Cardiac fibroblast (primary cell): ENCODE measurements around the gene ZBED4.

Experiments used
- DNase-seq, 2 donors: peaks; one replicate each; pipeline versions ENCODE4 v3.0.0 to v3.0.0-alpha.2; 2010; ENCODE audit warnings: low read depth in 2 of 2
- H3K4me3 ChIP-seq, 2 donors: replicated peaks in 1 of 2; 1 replicate in 1 of 2; 2 replicates in 1 of 2; pipeline ENCODE4 v1.5.1; 2011; ENCODE audit warnings: low read depth in 2 of 2, low read length in 2 of 2, mild to moderate bottlenecking in 2 of 2, moderate library complexity in 1 of 2
- CTCF ChIP-seq: IDR thresholded peaks from one replicate; pipeline ENCODE4 v1.5.1; 2011; ENCODE audit warnings: low read depth, mild to moderate bottlenecking, low read length, inconsistent platforms

The ZBED4 gene

GRCh38 chr22:49885881-49886280 is 32.2 kb downstream of the ZBED4 start:
- no peak for DNase-seq
- TF ChIP-seq CTCF: no peak
- no peak overlapping the region for H3K4me3 ChIP-seq

GRCh38 chr22:49886346-49887063 is 32.9 kb downstream of the ZBED4 start:
- no peak overlapping the region for H3K4me3 ChIP-seq
- no peak for DNase-seq
- TF ChIP-seq CTCF: no peak

GRCh38 chr22:49887064-49887451 is 33.4 kb downstream of the ZBED4 start:
- H3K4me3 ChIP-seq: no peak overlapping the region
- no peak for TF ChIP-seq CTCF
- no peak for DNase-seq

GRCh38 chr22:49887702-49888101 is 34.1 kb downstream of the ZBED4 start:
- no peak overlapping the region for H3K4me3 ChIP-seq
- no peak for DNase-seq
- TF ChIP-seq CTCF: no peak

DNA sequence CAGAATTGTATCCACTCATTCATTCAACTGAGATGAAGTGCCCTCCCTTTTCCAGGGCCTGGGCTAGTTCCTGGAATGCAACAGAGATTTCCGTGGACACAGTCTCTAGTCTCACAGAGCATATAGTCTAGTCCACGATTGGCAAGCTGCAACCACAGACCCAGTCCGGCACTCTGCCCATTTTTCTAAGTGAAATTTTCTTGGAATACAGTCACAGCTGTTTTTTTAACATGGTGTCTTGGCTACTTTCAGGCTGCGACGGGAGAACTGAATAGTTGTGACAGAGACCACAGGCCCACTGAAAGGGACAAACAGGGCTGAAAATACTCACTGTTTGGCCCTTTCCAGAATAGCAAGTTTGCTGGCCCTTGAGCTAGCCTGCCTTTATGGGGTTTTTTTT is 35.4 kb downstream of the ZBED4 start:
- no peak for TF ChIP-seq CTCF
- no peak for DNase-seq
- H3K4me3 ChIP-seq: no peak overlapping the region

DNA sequence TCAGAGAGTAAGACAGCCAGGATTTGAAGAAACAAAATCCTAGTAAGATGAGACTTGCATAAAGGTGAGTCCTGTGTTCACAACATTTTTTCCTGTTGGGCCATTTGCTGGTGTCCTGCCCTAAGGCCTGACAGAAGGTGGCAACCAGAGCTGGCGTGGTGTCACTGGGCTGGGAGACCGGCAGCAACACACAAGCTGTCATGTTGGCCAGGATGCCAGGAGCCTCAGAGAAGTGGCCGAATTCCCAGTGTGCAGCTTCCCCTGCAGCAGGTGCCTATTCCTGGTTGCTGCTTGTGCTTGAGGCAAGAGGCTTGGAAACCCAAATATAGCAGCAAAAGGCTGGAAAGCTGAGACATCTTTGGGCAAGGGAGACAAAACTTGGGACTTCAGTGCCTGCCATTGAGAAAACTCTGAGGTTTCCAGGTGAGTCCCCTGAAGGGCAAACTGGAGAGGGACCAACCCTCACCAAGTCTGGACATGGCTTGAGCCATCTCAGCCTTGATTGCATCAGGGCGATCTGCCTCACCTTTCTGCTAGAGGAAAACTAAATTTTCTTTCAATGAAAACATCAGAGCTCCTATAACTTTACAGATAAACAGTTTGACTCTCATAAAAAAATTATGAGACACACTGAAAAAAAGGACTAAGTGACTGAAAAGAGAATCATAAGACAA is 38.7 kb downstream of the ZBED4 start:
- DNase-seq: no peak
- H3K4me3 ChIP-seq: no peak overlapping the region
- no peak for TF ChIP-seq CTCF
